ENCODE results near the gene OCEL1. TPM values are rescaled to one million over a fixed set of nuclear protein-coding genes. Genes with fewer than 3 reads are reported as not detected.
"Not testable (repeated sequence)": the region's sequence is repeated elsewhere in the genome, so short reads cannot be mapped to it uniquely, and the experiment has no call there.

Gene OCEL1
- total and polyA plus RNA-seq, 5 experiments from 2014 or later, result 21.9 to 52.4 (median 40.1) TPM

DNA sequence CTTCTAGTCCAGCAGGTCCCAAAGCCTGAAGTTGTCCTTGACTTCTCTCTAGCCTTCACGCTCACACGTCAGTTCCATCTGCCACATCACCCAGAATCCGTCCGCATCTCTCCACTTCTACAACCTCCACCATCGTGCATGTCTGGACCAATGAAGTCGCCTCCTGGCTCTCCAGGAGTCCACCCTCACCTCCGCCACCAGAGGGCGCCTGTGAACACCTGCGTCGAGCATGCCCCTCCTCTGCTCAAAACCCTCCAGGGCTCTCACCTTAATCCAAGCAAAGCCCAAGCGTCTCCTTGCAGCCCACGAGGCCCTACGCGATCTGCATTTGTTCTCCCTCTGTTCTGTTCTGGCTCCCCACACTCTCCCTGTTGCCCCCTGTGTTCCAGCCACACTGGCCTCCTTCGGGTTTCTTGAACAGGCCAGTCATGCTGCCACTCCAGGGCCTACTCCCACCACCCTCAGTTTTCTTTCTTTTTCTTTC is 34.9 kb downstream of the OCEL1 start:
- Mint-ChIP-seq H3K4me3 (no peak overlapping the region), H3K9me3 (peaks cover 0 to 2% (median 0%) of the 10 kb centered on the region in 9 donors)
- POLR2A ChIA-PET, result interaction anchor here (0.7 to 1.7 kb wide), 2 partner anchors 21 to 263 kb away, joined by 4 to 5 read pairs; partner anchors contain the start of gene ANKLE1

DNA sequence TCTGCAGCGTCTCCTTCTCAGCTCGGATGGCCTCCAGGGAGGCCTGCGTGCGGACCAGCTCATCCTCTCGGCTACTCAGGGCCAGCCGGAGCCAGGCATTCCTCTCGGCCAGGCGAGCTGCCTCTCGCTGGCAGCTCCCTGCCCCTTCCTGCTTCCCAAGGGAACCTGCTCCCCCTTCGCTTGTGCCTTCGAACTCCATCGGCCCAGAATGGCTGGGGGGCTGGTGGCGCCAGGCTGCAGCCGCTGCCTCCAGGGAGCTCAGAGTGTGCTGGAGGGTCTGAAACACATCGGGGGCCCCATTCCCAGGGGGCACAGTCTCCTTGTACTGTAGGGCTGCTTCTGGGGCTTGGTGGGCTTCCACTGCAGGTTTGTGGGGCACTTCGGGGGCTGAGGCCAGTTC is 36.5 kb downstream of the OCEL1 start:
- Mint-ChIP-seq H3K36me3 (no peaks in the 10 kb centered on the region), H3K27ac (peak overlapping the region in 1 of 10 donors; percentile 9), H3K4me3 (no peak overlapping the region)

More for the DNA sequence above, 34.9 kb downstream of the OCEL1 start:
- peak; percentile 75 to 92 (median 87) for DNase-seq
- H3K36me3 Mint-ChIP-seq, result no peaks in the 10 kb centered on the region
- peak overlapping the region in 3 of 10 donors; percentile 0 to 11 (median 1) for H3K27ac Mint-ChIP-seq
- peaks cover 0 to 1% (median 0%) of the 10 kb centered on the region in 5 donors for H3K27me3 Mint-ChIP-seq
- peak; percentile 100 for ATAC-seq
- H3K4me1 Mint-ChIP-seq, result peaks cover 6 to 12% (median 10%) of the 10 kb centered on the region in 4 donors

GRCh38 chr19:17263712-17264640 is 38.0 kb downstream of the OCEL1 start:
- H3K36me3 Mint-ChIP-seq, result no peaks in the 10 kb centered on the region
- DNase-seq (no peak), ATAC-seq (no peak)
- no peak overlapping the region for H3K4me3 Mint-ChIP-seq
- peaks cover 0 to 2% (median 0%) of the 10 kb centered on the region in 9 donors for H3K9me3 Mint-ChIP-seq
- H3K27ac Mint-ChIP-seq, result peak overlapping the region in 8 of 10 donors; percentile 23 to 82 (median 74)
- POLR2A ChIA-PET, result interaction anchor here (0.7 to 1.5 kb wide), 4 partner anchors 9 to 80 kb away, joined by 3 to 5 read pairs (median 4); partner anchors contain the start of gene ANKLE1
- peaks cover 0 to 1% (median 0%) of the 10 kb centered on the region in 5 donors for H3K27me3 Mint-ChIP-seq
- H3K4me1 Mint-ChIP-seq, result peaks cover 11 to 30% (median 27%) of the 10 kb centered on the region in 4 donors

More for the DNA sequence above, 36.5 kb downstream of the OCEL1 start:
- Mint-ChIP-seq H3K27me3 (peaks cover 0 to 1% (median 0%) of the 10 kb centered on the region in 5 donors), H3K9me3 (peaks cover 0 to 2% (median 0%) of the 10 kb centered on the region in 9 donors), H3K4me1 (peaks cover 11 to 21% (median 19%) of the 10 kb centered on the region in 4 donors)
- DNase-seq, result no peak
- POLR2A ChIA-PET, result interaction anchor here (0.6 kb wide), 1 partner anchor 494 kb away, joined by 3 read pairs; no protein-coding TSS in a partner anchor
- no peak for ATAC-seq

- no peak for ATAC-seq
- POLR2A ChIA-PET, result interaction anchor here (0.7 to 1.5 kb wide), 4 partner anchors 10 to 80 kb away, joined by 3 to 5 read pairs (median 4); partner anchors contain the start of gene ANKLE1
- Mint-ChIP-seq H3K27me3 (peaks cover 0 to 1% (median 0%) of the 10 kb centered on the region in 5 donors), H3K4me3 (no peak within 1 kb of the TSS), H3K4me1 (peaks cover 11 to 30% (median 27%) of the 10 kb centered on the region in 4 donors), H3K36me3 (peaks cover 0 to 1% (median 0%) of the 10 kb centered on the region in 3 donors), H3K27ac (peak within 1 kb of the TSS in 9 of 10 donors; percentile 23 to 82 (median 70)), H3K9me3 (peaks cover 0 to 2% (median 0%) of the 10 kb centered on the region in 9 donors)
- no peak for DNase-seq
Observed at GRCh38 chr19:17264641-17264979, 38.6 kb downstream of the OCEL1 start, which contains the start of gene USHBP1. Gene USHBP1, minus strand, starts transcription at chr19:17264745. Its CDS starts 446 bp downstream, at chr19:17264299.

DNA sequence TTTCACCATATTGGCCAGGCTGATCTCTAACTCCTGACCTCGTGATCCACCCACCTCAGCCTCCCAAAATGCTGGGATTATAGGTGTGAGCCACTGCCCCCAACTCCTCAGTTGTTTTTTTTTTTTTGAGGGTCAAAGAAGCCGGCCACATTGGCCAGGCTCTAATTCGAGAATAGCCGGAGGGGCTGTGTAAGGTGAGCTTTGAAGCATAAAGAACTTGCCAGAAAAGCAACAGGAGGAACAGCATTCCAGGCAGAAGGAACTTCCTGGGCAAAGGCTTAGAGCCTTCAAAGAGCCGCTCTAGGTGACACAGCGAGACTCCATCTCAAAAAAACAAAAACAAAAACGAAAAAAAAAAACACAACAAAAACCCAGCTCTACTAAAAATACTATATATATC is 40.0 kb downstream of the OCEL1 start:
- POLR2A ChIA-PET, result interaction anchor here (0.6 to 3.4 kb wide), 7 partner anchors 9 to 617 kb away, joined by 3 to 20 read pairs (median 10); partner anchors contain the start of genes ANKLE1, MRPL34, MVB12A and USE1
- Mint-ChIP-seq H3K27ac (peak overlapping the region in 3 of 10 donors; percentile 40 to 83 (median 49)), H3K4me1 (peaks cover 7 to 28% (median 21%) of the 10 kb centered on the region in 4 donors), H3K9me3 (no peaks in the 10 kb centered on the region), H3K4me3 (no peak overlapping the region), H3K27me3 (peaks cover 0 to 1% (median 0%) of the 10 kb centered on the region in 5 donors), H3K36me3 (peaks cover 0 to 15% (median under 1%) of the 10 kb centered on the region in 3 donors)
- DNase-seq (no peak), ATAC-seq (no peak)

DNA sequence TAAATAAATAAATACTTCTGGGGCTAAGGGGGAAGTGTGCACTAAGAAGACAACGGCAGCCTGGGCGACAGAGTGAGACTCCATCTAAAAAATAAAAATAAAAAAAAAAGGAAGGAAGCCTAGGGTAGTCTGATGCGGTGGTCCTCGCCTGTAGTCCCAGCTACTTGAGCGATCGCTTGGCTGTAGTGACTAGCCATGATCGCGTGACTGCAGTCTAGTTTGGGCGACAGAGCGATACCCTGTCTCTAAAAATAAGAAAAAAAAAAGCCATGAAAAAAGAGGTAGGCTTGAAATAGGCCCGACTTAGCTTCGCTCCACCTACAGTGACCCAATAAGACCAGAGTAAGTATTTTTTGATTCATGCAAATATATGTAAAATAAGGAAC is 40.6 kb downstream of the OCEL1 start:
- H3K4me1 Mint-ChIP-seq, result peaks cover 7 to 27% (median 22%) of the 10 kb centered on the region in 4 donors
- peaks cover 0 to 1% (median 0%) of the 10 kb centered on the region in 5 donors for H3K27me3 Mint-ChIP-seq
- POLR2A ChIA-PET, result interaction anchor here (0.6 to 3.4 kb wide), 14 partner anchors 9 to 617 kb away, joined by 3 to 20 read pairs (median 6); partner anchors contain the start of genes ANKLE1, DDA1, MRPL34 and MVB12A
- DNase-seq (no peak), ATAC-seq (no peak)
- H3K36me3 Mint-ChIP-seq, result peaks cover 0 to 21% (median 5%) of the 10 kb centered on the region in 3 donors
- H3K9me3 Mint-ChIP-seq, result no peaks in the 10 kb centered on the region
- peak overlapping the region; percentile 38 to 96 (median 76) for H3K27ac Mint-ChIP-seq
- peak overlapping the region; percentile 68 to 90 (median 83) for H3K4me3 Mint-ChIP-seq

GRCh38 chr19:17266975-17267788 is 41.2 kb downstream of the OCEL1 start, which contains the start of gene BABAM1:
Gene BABAM1, plus strand, starts transcription at chr19:17267443. Its CDS starts 1,364 bp downstream, at chr19:17268807.
- H3K4me1 Mint-ChIP-seq, result peaks cover 7 to 27% (median 22%) of the 10 kb centered on the region in 4 donors
- peaks cover 0 to 25% (median 5%) of the 10 kb centered on the region in 3 donors for H3K36me3 Mint-ChIP-seq
- no peaks in the 10 kb centered on the region for H3K9me3 Mint-ChIP-seq
- ATAC-seq (peak; percentile 94 to 96), DNase-seq (peak; percentile 78 to 99 (median 96))
- POLR2A ChIA-PET, result interaction anchor here (0.6 to 3.4 kb wide), 14 partner anchors 10 to 182 kb away, joined by 3 to 20 read pairs (median 6); partner anchors contain the start of genes ANKLE1, DDA1, MRPL34 and MVB12A
- peak within 1 kb of the TSS; percentile 68 to 90 (median 83) for H3K4me3 Mint-ChIP-seq
- peak within 1 kb of the TSS; percentile 38 to 96 (median 78) for H3K27ac Mint-ChIP-seq
- peaks cover 0 to 1% (median 0%) of the 10 kb centered on the region in 5 donors for H3K27me3 Mint-ChIP-seq

- Mint-ChIP-seq H3K27ac (peak overlapping the region in 1 of 10 donors; percentile 51), H3K36me3 (peaks cover 0 to 34% (median 9%) of the 10 kb centered on the region in 3 donors), H3K4me3 (peak overlapping the region; percentile 24 to 90 (median 56)), H3K9me3 (no peaks in the 10 kb centered on the region), H3K27me3 (peaks cover 0 to 1% (median 0%) of the 10 kb centered on the region in 5 donors), H3K4me1 (peaks cover 7 to 27% (median 22%) of the 10 kb centered on the region in 4 donors)
- no peak for DNase-seq
- no peak for ATAC-seq
- POLR2A ChIA-PET, result interaction anchor here (0.7 to 3.4 kb wide), 3 partner anchors 36 to 107 kb away, joined by 3 to 17 read pairs (median 16); partner anchors contain the start of genes MRPL34 and USE1
Observed at GRCh38 chr19:17268754-17269153, 42.7 kb downstream of the OCEL1 start.

DNA sequence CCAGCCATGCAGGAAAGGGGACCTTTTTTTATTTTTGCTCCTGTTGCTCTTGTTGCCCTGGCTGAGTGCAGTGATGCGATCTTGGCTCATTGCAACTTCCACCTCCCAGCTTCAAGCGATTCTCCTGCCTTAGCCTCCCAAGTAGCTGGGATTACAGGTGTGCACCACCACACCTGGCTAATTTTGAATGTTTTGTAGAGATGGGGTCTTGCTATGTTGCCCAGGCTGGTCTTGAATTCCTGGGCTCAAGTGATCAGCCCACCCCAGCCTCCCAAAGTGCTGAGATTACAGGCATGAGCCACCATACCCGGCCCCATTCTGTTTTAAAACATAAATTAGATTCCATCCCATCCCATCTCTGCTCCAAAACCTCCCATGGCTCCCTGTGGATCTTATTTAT is 48.9 kb downstream of the OCEL1 start:
- H3K36me3 Mint-ChIP-seq, result peaks cover 0 to 71% (median 21%) of the 10 kb centered on the region in 3 donors
- H3K4me1 Mint-ChIP-seq, ATAC-seq, H3K27me3 Mint-ChIP-seq, H3K4me3 Mint-ChIP-seq, POLR2A ChIA-PET, DNase-seq, H3K9me3 Mint-ChIP-seq: not testable (repeated sequence)
- H3K27ac Mint-ChIP-seq, result peak overlapping the region in 1 of 10 donors; percentile 13

DNA sequence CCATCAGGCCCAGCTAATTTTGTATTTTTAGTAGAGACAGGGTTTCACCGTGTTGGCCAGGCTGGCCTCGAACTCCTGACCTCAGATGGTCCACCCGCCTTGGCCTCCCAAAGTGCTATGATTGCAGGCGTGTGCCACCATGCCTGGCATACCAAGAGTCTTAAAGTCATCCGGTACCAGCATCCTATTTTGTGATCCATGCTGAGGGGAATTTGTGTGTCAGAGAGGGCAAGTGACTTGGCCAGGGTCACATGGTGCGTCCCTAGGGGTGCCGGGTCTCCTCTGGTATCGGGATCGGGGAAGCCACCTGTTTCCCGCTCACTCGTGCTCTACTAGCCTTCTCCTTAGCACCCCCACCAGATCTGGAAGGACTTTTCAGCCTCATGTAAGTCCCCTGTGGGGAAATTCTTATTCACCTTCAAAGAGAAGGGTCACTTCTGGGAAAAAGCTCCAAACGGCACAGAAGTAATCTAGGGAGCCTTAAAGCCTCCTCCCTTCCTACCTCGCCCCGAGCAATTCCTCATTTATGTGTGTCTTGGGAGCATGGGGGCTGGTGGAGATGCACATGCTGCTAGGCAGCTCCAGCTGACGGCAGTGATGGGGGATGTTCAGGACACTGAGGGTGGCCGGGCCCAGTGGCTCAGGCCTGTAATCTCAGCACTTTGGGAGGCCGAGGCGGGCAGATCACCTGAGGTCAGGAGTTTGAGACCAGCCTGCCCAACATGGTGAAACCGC is 49.6 kb downstream of the OCEL1 start:
- peaks cover 0 to 64% (median 21%) of the 10 kb centered on the region in 3 donors for H3K36me3 Mint-ChIP-seq
- no peaks in the 10 kb centered on the region for H3K9me3 Mint-ChIP-seq
- H3K4me1 Mint-ChIP-seq, result peaks cover 0 to 7% (median 1%) of the 10 kb centered on the region in 4 donors
- H3K27ac Mint-ChIP-seq, result no peak overlapping the region
- no peaks in the 10 kb centered on the region for H3K27me3 Mint-ChIP-seq
- no peak overlapping the region for H3K4me3 Mint-ChIP-seq
- ATAC-seq (no peak), DNase-seq (no peak)
- POLR2A ChIA-PET, result no interaction called here
